NOMO-1 treated with dmso at 0.1 percent for 144 hours (cell line): ENCODE measurements around the gene PPP1R14B.

ENCODE experiments used
- DNase-seq: peaks from one replicate; lab custom pipeline; 2025; ENCODE audit not compliant: unreplicated experiment; lab: John Stamatoyannopoulos, UW

Gene PPP1R14B

GRCh38 chr11:64246871-64247728 is at the start of gene PPP1R14B:
Gene PPP1R14B, minus strand, starts transcription at chr11:64246943. Its CDS starts 270 bp downstream, at chr11:64246673.
- peak; percentile 84 for DNase-seq

GRCh38 chr11:64296236-64296635 is 49.5 kb upstream of the PPP1R14B start:
- no peak for DNase-seq

- no peak for DNase-seq
These were observed 49.0 kb upstream of the PPP1R14B start for GRCh38 chr11:64295760-64296159.

GRCh38 chr11:64294774-64295173 is 48.0 kb upstream of the PPP1R14B start:
- DNase-seq = no peak

DNA sequence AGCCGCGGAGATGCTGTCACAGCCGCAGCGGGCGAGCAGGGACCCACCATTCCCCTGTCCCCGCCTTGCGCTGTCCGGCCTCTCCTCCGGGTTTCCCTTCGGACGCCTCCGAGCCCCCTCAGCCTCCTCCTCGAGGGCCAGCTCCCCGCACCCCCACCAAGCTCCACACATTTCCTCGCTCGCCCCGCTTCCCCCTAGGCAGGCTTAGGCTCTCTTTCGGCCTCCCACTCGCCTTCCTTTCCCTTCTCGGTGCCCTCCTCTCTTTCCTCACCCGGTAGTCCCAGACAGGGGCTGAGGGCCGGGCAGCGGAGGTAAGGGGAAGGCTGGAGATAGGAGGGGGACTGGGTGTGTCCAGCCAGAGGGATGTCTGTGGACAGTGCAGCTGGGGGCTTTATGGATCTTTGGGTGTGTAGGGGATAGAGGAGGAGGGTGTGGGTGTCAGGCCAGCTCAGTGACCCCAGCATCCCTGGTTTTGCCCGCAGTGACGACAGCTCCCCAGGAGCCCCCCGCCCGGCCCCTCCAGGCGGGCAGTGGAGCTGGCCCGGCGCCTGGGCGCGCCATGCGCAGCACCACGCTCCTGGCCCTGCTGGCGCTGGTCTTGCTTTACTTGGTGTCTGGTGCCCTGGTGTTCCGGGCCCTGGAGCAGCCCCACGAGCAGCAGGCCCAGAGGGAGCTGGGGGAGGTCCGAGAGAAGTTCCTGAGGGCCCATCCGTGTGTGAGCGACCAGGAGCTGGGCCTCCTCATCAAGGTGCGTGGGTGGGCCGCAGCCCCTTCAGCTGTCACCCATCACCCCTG is 45.9 kb upstream of the PPP1R14B start:
- no peak for DNase-seq

- DNase-seq = no peak
These were observed 45.2 kb upstream of the PPP1R14B start for GRCh38 chr11:64291752-64292459.

- DNase-seq = no peak
These were observed 44.6 kb upstream of the PPP1R14B start, which contains the start of gene KCNK4 for GRCh38 chr11:64291262-64291751. Gene KCNK4, plus strand, starts transcription at chr11:64291302. Its CDS starts 1,717 bp downstream, at chr11:64293019.

- no peak for DNase-seq
These were observed 43.9 kb upstream of the PPP1R14B start for GRCh38 chr11:64290352-64291261.

DNA sequence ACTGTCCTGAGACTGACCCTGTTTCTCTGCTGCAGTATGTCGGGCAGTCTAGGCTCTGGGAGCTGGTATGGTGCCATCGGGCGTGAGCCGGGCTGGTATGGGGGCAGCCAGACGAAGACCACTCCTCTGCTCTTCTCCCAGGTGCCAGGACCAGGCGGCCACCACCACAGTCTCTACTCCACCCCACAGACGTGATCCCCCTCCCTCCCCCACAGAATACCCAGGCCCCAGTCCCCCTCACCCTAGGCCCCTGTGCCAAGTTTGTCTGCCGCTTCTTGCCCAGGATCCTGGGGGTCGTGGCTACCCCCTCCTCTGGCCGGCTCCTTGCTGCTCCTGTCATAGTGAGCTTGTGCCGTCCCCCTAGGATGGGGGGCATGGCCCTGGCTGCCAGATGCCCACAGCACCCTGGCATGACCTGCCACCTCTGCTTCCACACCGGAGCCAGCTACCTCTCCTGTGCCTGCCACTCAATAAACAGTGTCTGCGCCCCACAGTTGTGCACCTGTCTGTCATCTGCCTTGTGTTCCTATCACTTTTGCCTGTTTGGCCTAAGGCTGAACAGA is 42.3 kb upstream of the PPP1R14B start:
- no peak for DNase-seq

- no peak for DNase-seq
These were observed 41.6 kb upstream of the PPP1R14B start for GRCh38 chr11:64288353-64288750.

DNA sequence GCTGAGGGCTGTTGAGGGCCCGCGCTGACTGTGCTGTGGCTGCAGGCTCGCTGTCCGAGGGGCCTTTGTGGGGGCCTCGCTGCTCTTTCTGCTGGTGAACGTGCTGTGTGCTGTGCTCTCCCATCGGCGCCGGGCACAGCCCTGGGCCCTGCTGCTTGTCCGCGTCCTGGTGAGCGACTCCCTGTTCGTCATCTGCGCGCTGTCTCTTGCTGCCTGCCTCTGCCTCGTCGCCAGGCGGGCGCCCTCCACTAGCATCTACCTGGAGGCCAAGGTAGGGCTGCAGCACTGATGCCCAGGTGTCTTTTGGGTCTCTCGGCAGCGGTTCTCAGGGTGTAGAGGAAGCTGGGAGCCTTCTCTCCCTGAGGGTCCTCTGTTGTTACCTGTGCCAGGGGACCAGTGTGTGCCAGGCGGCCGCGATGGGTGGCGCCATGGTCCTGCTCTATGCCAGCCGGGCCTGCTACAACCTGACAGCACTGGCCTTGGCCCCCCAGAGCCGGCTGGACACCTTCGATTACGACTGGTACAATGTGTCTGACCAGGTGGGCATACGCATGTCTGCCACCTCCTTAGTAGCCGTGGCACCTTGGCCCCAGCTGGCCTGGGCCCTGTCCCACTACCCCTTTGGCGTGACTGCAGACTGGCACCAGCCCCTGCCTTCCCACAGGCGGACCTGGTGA is 41.1 kb upstream of the PPP1R14B start:
- no peak for DNase-seq

DNA sequence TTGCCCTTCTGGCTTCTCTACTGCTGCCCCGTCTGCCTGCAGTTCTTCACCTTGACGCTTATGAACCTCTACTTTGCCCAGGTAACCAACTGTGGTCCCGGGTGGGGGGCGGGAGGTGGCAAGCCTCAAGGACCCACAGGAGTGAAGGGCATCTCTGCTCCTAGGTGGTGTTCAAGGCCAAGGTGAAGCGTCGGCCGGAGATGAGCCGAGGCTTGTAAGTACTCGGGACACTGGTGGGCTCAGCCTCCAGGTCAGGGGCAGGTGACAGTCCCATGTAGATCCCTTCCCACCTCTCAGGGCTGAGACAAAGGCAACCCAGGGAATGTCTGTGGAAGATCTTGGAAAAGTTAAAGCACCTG is 40.0 kb upstream of the PPP1R14B start:
- DNase-seq = no peak

DNA sequence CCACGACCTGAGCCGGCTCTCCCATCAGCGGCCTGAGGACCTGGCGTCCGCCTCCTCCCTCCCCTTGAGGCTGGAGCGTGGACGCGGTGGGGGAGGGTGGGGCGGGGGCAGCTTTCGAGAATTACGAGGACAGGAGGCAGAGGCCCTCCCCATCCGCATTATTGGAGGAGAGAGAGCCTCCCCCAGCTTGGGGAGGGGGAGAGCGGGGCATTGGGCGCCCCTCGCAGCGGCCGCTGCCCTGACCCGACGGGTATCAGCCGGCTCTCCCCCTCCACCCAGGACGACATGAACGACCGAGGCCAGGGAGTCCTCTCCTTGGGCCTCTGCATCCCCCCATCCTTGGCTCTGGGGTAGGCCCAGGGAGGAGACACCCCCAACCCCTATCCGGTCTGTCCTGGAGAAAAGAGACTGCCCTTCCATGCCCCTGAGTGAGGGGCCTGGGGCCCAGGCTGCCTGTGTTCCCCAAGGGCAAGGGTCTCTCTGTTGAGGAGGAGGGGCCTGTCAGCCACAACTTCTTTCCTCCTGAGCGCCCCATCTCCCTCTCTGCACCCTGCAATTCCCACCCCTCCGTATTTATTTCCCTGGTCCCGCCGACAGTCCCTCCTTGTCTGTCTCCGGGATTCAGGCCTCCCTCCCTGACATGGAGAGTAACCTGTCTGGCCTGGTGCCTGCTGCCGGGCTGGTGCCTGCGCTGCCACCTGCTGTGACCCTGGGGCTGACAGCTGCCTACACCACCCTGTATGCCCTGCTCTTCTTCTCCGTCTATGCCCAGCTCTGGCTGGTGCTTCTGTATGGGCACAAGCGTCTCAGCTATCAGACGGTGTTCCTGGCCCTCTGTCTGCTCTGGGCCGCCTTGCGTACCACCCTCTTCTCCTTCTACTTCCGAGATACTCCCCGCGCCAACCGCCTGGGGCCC is 39.4 kb upstream of the PPP1R14B start:
- no peak for DNase-seq

GRCh38 chr11:64284962-64285884 is 38.5 kb upstream of the PPP1R14B start, which contains the start of gene GPR137:
Gene GPR137, plus strand, starts transcription at chr11:64285848. Its CDS starts 677 bp downstream, at chr11:64286525.
- peak; percentile 69 for DNase-seq

DNA sequence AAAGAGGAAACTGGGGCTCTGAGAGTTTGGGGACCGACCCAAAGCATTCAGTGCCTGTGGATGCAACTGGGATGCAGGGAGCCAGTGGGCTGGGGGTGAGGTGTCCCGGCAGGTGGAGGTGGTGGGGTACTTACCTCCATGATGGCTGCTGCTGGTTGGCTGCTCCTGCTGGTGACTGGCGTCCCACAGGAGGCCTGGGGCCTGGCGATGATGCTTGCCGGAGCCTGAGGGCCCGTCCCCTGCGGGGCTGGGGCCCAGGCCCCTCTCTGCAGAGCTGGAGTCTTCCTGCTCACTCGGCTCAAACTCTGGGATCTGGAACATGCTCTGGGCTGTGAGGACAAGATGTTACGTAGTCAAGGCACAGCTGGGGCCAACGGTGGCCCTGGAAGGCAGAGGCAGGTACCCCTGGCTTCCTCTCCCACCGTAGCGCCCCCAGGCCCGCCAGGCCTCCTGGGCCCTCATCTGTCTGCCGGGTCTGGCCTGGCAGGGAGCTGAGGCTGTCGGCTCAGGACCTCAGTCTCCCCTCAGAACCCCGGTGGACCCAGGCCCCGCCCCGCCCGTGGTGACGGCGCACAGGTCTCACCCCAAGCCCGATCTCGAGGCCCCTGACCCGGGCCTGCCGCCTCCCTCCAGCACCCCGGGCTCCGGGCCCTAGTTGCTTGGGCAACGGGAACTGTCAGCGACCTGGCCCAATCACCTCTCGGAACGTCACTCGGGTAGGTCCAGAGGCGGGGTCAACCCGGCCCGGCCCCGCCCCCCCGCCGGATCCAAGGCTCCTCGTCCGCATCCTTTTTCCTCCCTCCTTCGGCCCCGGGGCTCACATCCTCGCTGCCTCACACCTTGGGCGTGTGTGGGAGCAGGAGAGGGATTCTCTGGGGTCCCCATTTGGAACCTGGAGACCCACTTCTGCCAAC is 37.6 kb upstream of the PPP1R14B start, which contains the start of gene BAD:
TSS of gene BAD (minus strand) at position 618 of the 914 bp plus-strand sequence. CDS start at position 321, 297 bp downstream.
- DNase-seq = peak; percentile 90

- no peak for DNase-seq
These were observed 36.3 kb upstream of the PPP1R14B start for GRCh38 chr11:64283092-64283491.
